8988T (cell line): ENCODE data around the gene RNU7-1.

Experiments
- DNase-seq: peaks from one replicate; pipeline ENCODE4 v3.0.0; 2011

RNU7-1 gene

GRCh38 chr12:6968426-6968825 lies 24.8 kb downstream of the RNU7-1 start:
- no peak for DNase-seq

GRCh38 chr12:6970096-6970527 lies 26.5 kb downstream of the RNU7-1 start:
- no peak for DNase-seq

GRCh38 chr12:6974180-6974579 lies 30.6 kb downstream of the RNU7-1 start:
- DNase-seq = no peak

- no peak for DNase-seq
Observed at GRCh38 chr12:6975297-6976032, 31.8 kb downstream of the RNU7-1 start.

- no peak for DNase-seq
Observed at GRCh38 chr12:6977653-6978052, 34.0 kb downstream of the RNU7-1 start.

DNA sequence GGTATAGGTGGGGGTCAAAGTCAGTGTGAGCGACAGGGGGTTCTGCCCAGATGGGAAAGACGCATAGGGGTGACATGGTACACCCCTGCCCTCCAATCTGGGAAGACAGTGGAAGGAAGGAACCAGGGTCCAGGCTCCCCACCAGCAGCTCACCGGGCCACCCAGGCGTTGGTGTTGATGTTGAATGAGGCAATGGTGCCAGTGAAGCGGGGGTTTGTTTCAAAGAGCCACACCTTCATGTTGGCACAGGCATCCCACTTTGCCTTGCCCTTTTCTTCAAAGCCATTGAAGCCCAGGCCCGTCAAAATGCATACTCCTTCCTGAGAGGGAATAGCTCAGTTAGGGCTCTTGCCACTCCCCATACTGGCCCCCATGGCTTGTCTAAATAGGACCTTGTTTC lies 34.6 kb downstream of the RNU7-1 start:
- DNase-seq = no peak

DNA sequence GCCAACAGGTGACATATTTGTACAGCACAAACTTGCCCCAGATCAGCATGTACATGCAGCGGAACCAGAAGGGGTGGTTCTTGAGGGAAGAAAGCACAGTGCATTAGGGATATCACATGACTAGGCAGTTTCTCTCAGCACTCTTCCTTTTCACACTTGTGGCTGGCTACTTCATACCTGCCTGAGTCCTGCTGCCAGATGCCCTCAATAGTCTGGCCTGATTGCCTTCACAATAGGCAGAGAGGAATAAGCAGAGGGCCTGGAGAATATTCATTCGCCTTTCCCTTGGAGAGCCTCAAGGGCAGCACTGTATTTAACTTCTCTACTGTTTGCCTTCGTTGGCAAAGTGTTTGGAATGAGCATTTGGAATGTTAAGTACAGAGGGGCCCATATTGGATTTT lies 35.0 kb downstream of the RNU7-1 start:
- no peak for DNase-seq

DNA sequence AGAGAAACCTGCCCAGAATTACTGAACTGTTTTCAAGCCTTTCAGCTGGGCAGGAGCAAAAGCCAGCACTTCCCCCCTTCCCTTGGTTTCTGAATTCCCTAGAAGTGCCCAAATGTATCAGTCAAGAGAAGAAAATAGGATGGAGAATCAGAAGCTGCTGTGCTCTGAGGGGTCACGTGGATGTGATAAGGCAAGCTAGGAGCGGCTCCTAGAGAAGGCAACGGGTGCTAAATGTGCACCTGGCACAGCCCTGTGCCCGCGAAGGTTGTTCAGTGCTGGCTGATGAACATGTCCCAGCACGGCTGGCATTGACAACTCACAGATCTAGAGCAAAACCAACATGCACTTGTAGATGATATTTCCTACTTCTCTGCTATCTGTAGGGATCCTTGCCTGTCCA lies 35.4 kb downstream of the RNU7-1 start:
- DNase-seq = no peak

GRCh38 chr12:6979453-6979852 lies 35.8 kb downstream of the RNU7-1 start:
- DNase-seq = no peak

DNA sequence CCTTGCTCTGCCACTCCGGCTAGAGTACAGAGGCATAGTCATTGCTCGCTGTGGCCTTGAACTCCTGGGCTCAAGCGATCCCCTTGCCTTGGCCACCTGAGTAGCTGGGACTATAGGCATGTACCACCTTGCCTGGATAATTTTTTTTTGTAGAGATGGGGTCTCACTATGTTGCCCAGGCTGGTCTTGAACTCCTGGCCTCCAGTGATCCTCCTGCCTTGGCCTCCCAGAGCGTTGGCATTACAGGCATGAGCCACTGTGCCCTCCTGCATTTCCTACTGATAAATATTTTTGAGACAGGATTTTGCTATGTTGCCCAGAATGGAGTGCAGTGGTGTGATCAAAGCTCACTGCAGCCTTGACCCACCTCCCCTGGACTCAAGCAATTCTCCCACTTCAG lies 36.5 kb downstream of the RNU7-1 start:
- no peak for DNase-seq

GRCh38 chr12:6980740-6981139 lies 37.1 kb downstream of the RNU7-1 start:
- no peak for DNase-seq

DNA sequence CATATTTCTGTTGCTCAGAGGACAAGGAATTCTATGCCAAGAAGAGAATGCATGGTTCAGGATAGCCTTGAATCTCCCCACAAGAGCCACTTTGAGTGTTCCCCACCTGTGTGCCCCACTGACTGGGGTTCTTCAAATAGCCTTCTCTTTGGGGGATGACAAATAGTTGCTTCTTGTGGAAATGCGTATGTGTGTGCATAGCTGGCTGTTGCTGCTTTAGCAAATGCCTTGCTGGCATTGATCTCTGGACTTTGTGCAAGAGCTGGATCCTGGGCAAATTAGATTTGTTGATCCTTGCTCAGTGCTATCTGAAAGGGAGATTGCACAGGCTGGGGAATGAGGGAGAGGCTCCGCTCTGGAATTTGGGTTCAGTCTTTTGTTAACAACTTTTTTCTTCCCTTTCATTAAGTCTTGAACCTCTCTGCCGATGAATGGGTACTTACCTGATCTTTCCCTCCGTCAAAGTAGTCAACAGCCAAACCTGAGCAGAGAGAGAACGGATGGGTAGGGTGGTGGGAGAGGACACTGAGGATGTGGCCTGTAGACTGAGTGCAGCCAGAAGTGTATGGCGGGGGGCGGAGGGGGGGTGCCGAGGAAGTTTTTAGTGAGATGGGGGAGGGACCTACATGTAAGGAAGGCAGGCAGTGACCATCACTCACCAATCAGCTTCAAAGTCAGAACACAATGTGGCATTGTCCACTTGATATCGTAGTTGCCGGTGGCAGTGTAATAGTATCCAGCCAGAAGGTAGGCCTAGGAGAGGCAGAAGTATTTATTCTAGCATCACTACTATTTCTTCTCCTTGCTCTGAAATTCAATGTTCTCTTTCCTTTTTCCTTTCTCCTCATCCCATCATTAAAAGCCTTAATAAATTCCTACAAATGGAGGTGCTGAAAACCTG lies 37.8 kb downstream of the RNU7-1 start:
- DNase-seq = no peak

- DNase-seq = no peak
Observed at GRCh38 chr12:6982532-6982931, 38.9 kb downstream of the RNU7-1 start.

GRCh38 chr12:6987956-6988553 lies 44.4 kb downstream of the RNU7-1 start:
- no peak for DNase-seq
